Measurements from ENCODE around the gene PDIA5. TPM values are rescaled to one million over a fixed set of nuclear protein-coding genes. Genes with fewer than 3 reads are reported as not detected.

Gene PDIA5
- total and polyA plus RNA-seq, 11 donors, result 3.3 to 16.3 (median 6.4) TPM

DNA sequence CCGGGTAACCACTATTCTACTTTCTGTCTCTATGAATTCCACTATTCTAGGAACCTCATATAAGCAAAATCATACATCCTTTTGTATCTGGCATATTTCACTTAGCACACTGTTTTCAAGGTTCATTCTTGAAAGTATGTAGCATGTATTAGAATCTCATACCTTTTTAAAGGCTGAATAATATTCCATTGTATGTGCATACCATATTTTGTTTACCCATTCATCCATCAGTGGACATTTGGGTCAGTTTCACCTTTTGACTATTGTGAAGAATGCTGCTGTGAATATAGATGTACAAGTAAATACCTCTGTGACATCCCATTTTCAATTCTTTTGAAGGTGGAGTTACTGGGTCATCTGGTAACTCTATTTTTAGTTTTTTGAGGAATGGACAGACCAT is 98.3 kb downstream of the PDIA5 start:
- DNase-seq, result no peak
- ATAC-seq, result no peak
- H3K4me3 ChIP-seq, result no peak overlapping the region
- 96 to 100% (median 98%) methylated on average over 1 of the region's 1 CpG for WGBS, 4 donors
- no peaks in the 10 kb centered on the region for H3K27me3 ChIP-seq
- H3K4me1 ChIP-seq, result no peaks in the 10 kb centered on the region
- H3K27ac ChIP-seq, result no peak overlapping the region
- H3K36me3 ChIP-seq, result peaks cover 0 to 45% (median 37%) of the 10 kb centered on the region in 9 donors
- TF ChIP-seq POLR2A (IDR thresholded peaks at IDR 0.05), result no peak
- TF ChIP-seq, protein P1, sequence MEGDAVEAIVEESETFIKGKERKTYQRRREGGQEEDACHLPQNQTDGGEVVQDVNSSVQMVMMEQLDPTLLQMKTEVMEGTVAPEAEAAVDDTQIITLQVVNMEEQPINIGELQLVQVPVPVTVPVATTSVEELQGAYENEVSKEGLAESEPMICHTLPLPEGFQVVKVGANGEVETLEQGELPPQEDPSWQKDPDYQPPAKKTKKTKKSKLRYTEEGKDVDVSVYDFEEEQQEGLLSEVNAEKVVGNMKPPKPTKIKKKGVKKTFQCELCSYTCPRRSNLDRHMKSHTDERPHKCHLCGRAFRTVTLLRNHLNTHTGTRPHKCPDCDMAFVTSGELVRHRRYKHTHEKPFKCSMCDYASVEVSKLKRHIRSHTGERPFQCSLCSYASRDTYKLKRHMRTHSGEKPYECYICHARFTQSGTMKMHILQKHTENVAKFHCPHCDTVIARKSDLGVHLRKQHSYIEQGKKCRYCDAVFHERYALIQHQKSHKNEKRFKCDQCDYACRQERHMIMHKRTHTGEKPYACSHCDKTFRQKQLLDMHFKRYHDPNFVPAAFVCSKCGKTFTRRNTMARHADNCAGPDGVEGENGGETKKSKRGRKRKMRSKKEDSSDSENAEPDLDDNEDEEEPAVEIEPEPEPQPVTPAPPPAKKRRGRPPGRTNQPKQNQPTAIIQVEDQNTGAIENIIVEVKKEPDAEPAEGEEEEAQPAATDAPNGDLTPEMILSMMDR (IDR thresholded peaks at IDR 0.05), result no peak
- intact Hi-C loops (cut with DNase I), result no loop called here
- peaks cover 0 to 13% (median 0%) of the 10 kb centered on the region in 12 donors for H3K9me3 ChIP-seq

DNA sequence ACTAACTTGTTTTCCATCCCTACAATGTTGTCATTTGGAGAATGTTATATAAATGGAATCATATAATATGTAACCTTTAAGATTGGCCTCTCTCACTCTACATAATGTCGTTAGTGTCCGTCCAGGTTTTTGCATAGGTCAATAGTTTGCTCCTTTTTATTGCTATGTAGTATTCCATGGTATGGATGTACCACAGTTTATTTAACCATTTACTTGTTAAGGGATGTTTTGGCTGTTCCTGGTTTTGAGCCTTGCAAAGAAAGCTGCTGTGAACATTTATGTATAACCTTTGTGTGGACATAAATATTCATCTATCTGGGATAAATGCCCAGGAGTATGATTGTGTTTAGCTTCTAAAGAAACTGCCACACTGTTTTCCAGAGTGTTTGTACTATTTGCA is 100.9 kb downstream of the PDIA5 start:
- Histone ChIP-seq H3K36me3 (peaks cover 0 to 30% (median 19%) of the 10 kb centered on the region in 9 donors), H3K9me3 (peaks cover 0 to 13% (median 0%) of the 10 kb centered on the region in 12 donors), H3K27me3 (no peaks in the 10 kb centered on the region), H3K27ac (no peak overlapping the region), H3K4me1 (no peaks in the 10 kb centered on the region), H3K4me3 (no peak overlapping the region)
- intact Hi-C loops (cut with DNase I), result no loop called here
- ATAC-seq, result no peak
- 97 to 99% (median 98%) methylated on average over 2 of the region's 2 CpGs for whole genome bisulfite sequencing, 4 donors
- DNase-seq, result no peak
- TF ChIP-seq, protein P1 (IDR thresholded peaks at IDR 0.05), result no peak
- TF ChIP-seq POLR2A (IDR thresholded peaks at IDR 0.05), result no peak

DNA sequence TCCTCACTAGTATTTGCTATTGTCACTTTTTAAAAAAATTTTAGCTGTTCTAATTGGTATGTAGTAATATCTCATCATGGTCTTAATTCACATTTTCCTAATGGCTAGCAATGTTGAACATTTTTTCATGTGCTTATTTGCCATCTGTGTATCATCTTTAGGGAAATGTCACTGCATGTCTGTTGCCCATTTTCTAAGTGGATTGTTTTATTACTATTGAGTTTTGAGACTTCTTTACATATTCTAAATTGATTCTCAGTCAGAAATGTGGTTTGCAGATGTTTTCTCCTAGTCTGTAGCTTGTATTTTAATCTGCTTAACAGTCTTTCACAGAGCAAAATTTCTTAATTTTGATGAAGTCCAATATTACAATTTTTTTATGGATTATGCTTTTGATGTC is 101.3 kb downstream of the PDIA5 start:
- Histone ChIP-seq H3K4me1 (no peaks in the 10 kb centered on the region), H3K36me3 (peaks cover 0 to 26% (median 16%) of the 10 kb centered on the region in 9 donors), H3K27me3 (no peaks in the 10 kb centered on the region), H3K27ac (no peak overlapping the region), H3K9me3 (peaks cover 0 to 13% (median 0%) of the 10 kb centered on the region in 12 donors), H3K4me3 (no peak overlapping the region)
- intact Hi-C loops (cut with DNase I), result no loop called here
- ATAC-seq (no peak), DNase-seq (no peak)
- TF ChIP-seq POLR2A (IDR thresholded peaks at IDR 0.05), result no peak
- TF ChIP-seq, protein P1 (IDR thresholded peaks at IDR 0.05), result no peak

DNA sequence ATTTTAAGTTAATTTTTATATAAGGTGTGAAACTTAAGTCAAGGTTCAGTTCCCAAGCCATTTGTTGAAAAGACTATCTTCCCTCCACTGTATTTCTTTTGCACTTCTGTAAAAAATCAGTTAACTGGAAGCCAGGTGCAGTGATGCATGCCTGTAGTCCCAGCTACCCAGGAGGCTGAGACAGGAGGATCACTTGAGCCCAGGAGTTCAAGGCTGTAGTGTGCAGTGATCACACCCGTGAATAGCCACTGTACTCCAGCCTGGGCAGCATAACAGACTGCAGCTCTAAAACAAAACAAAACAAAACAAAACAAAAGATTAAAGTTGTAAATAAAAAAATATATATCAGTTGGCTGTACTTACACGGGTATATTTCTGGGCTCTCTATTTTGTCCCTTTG is 101.8 kb downstream of the PDIA5 start:
- H3K4me3 ChIP-seq, result no peak overlapping the region
- DNase-seq (no peak), ATAC-seq (no peak)
- H3K27ac ChIP-seq, result no peak overlapping the region
- TF ChIP-seq, protein P1 (IDR thresholded peaks at IDR 0.05), result no peak
- no peak for TF ChIP-seq POLR2A (IDR thresholded peaks at IDR 0.05)
- H3K27me3 ChIP-seq, result no peaks in the 10 kb centered on the region
- intact Hi-C loops (cut with DNase I), result no loop called here
- peaks cover 0 to 23% (median 16%) of the 10 kb centered on the region in 9 donors for H3K36me3 ChIP-seq
- H3K4me1 ChIP-seq, result no peaks in the 10 kb centered on the region
- peaks cover 0 to 13% (median 0%) of the 10 kb centered on the region in 12 donors for H3K9me3 ChIP-seq
- WGBS, 4 donors, result 86 to 95% (median 94%) methylated on average over 2 of the region's 2 CpGs

Measured in heart left ventricle (tissue), 16 donors.